Nephron progenitor cell (in vitro differentiated cells): Measurements from ENCODE around the gene GCH1.
"Not testable (repeated sequence)": the region's sequence is repeated elsewhere in the genome, so short reads cannot be mapped to it uniquely, and the experiment has no call there.

Experiments
- DNase-seq: peaks from one replicate; pipeline ENCODE4 v3.0.0; 2021
- H3K27ac Mint-ChIP-seq: 2 replicates; pipeline ENCODE4 v1.8.0; 2021; ENCODE audit warnings: mild to moderate bottlenecking, moderate library complexity, mixed read lengths
- H3K27me3 Mint-ChIP-seq: 2 replicates; pipeline ENCODE4 v1.8.0; 2021; ENCODE audit warnings: mild to moderate bottlenecking, low read depth, mixed read lengths; ENCODE audit not compliant: poor library complexity
- H3K36me3 Mint-ChIP-seq: 2 replicates; pipeline ENCODE4 v1.8.0; 2021; ENCODE audit warnings: low read depth, mixed read lengths
- H3K4me1 Mint-ChIP-seq: 2 replicates; pipeline ENCODE4 v1.8.0; 2021; ENCODE audit warnings: mixed read lengths
- H3K4me3 Mint-ChIP-seq: 2 replicates; pipeline ENCODE4 v1.8.0; 2021; ENCODE audit warnings: mild to moderate bottlenecking, moderate library complexity, mixed read lengths
- H3K9me3 Mint-ChIP-seq: 2 replicates; pipeline ENCODE4 v1.8.0; 2021; ENCODE audit warnings: mild to moderate bottlenecking, moderate library complexity, mixed read lengths
- TF ChIP-seq, protein P1 (sequence below): fragments of 200-600 bp; sonication (generic); IDR thresholded peaks from 2 replicates; pipeline ENCODE4 v1.5.0; 2021; ENCODE audit warnings: antibody characterized with exemption

GCH1 gene

GRCh38 chr14:54803926-54804537, 98.6 kb downstream of the GCH1 start:
- peaks cover 28% of the 10 kb centered on the region for H3K4me1 Mint-ChIP-seq
- TF ChIP-seq, protein P1, sequence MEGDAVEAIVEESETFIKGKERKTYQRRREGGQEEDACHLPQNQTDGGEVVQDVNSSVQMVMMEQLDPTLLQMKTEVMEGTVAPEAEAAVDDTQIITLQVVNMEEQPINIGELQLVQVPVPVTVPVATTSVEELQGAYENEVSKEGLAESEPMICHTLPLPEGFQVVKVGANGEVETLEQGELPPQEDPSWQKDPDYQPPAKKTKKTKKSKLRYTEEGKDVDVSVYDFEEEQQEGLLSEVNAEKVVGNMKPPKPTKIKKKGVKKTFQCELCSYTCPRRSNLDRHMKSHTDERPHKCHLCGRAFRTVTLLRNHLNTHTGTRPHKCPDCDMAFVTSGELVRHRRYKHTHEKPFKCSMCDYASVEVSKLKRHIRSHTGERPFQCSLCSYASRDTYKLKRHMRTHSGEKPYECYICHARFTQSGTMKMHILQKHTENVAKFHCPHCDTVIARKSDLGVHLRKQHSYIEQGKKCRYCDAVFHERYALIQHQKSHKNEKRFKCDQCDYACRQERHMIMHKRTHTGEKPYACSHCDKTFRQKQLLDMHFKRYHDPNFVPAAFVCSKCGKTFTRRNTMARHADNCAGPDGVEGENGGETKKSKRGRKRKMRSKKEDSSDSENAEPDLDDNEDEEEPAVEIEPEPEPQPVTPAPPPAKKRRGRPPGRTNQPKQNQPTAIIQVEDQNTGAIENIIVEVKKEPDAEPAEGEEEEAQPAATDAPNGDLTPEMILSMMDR, result no peak
- H3K4me3 Mint-ChIP-seq, result no peak overlapping the region
- peaks cover 10% of the 10 kb centered on the region for H3K9me3 Mint-ChIP-seq
- no peak for DNase-seq
- H3K27me3 Mint-ChIP-seq, result peaks cover 40% of the 10 kb centered on the region
- no peak overlapping the region for H3K27ac Mint-ChIP-seq
- H3K36me3 Mint-ChIP-seq, result no peaks in the 10 kb centered on the region

GRCh38 chr14:54803396-54803795, 99.2 kb downstream of the GCH1 start:
- DNase-seq, result no peak
- peaks cover 28% of the 10 kb centered on the region for H3K4me1 Mint-ChIP-seq
- H3K27ac Mint-ChIP-seq, result no peak overlapping the region
- no peak overlapping the region for H3K4me3 Mint-ChIP-seq
- TF ChIP-seq, protein P1, result no peak
- peaks cover 10% of the 10 kb centered on the region for H3K9me3 Mint-ChIP-seq
- no peaks in the 10 kb centered on the region for H3K36me3 Mint-ChIP-seq
- peaks cover 36% of the 10 kb centered on the region for H3K27me3 Mint-ChIP-seq

DNA sequence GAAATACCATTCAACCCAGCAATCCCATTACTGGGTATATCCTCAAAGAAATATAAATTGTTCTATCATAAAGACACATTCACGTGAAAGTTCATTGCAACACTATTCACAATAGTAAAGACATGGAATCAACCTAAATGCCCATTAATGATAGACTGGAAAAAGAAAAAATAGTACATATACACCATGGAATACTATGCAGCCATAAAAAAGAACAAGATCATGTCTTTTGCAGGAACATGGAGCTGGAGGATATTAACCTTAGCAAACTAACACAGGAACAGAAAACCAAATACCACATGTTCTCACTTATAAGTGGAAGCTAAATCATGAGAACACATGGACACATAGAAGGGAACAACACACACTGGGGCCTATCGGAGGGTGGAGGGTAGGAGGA, 101.1 kb downstream of the GCH1 start:
- Mint-ChIP-seq H3K9me3 (peaks cover 10% of the 10 kb centered on the region), H3K4me1 (peaks cover 28% of the 10 kb centered on the region), H3K27me3 (peaks cover 28% of the 10 kb centered on the region)
- not testable (repeated sequence) for H3K36me3 Mint-ChIP-seq, DNase-seq, H3K4me3 Mint-ChIP-seq, H3K27ac Mint-ChIP-seq

GRCh38 chr14:54798465-54799124, 104.0 kb downstream of the GCH1 start:
- DNase-seq, result no peak
- Mint-ChIP-seq H3K9me3 (peaks cover 24% of the 10 kb centered on the region), H3K27me3 (peaks cover 18% of the 10 kb centered on the region), H3K4me3 (no peak overlapping the region), H3K36me3 (no peaks in the 10 kb centered on the region), H3K4me1 (peaks cover 4% of the 10 kb centered on the region), H3K27ac (no peak overlapping the region)
- TF ChIP-seq, protein P1, result no peak

- TF ChIP-seq, protein P1, result no peak
- Mint-ChIP-seq H3K4me1 (peaks cover under 1% of the 10 kb centered on the region), H3K4me3 (no peak overlapping the region), H3K9me3 (peaks cover 24% of the 10 kb centered on the region), H3K27me3 (peaks cover 18% of the 10 kb centered on the region), H3K36me3 (no peaks in the 10 kb centered on the region), H3K27ac (no peak overlapping the region)
- no peak for DNase-seq
Observed at GRCh38 chr14:54797986-54798385, 104.6 kb downstream of the GCH1 start.

GRCh38 chr14:54797556-54797955, 105.1 kb downstream of the GCH1 start:
- no peak for DNase-seq
- TF ChIP-seq, protein P1, result no peak
- H3K36me3 Mint-ChIP-seq, result no peaks in the 10 kb centered on the region
- H3K4me3 Mint-ChIP-seq, result no peak overlapping the region
- no peaks in the 10 kb centered on the region for H3K4me1 Mint-ChIP-seq
- peak overlapping the region; percentile 46 for H3K27ac Mint-ChIP-seq
- H3K27me3 Mint-ChIP-seq, result peaks cover 18% of the 10 kb centered on the region
- H3K9me3 Mint-ChIP-seq, result peaks cover 24% of the 10 kb centered on the region
